Endometrial microvascular endothelial cells (primary cell): ENCODE measurements around the gene ING5. TPM values are rescaled to one million over a fixed set of nuclear protein-coding genes. Genes with fewer than 3 reads are reported as not detected.
"Not testable (repeated sequence)": the region's sequence is repeated elsewhere in the genome, so short reads cannot be mapped to it uniquely, and the experiment has no call there.

Experiments
- in situ Hi-C: cut with HindIII; loops from 2 replicates; pipeline ENCODE4 v1.10.0; 2017; ENCODE audit warnings: low sequenced_read_pairs, low pct_unique_long_range_greater_than_20kb; ENCODE audit errors: inconsistent ontology term
- total RNA-seq: library from RNA; depleted of rRNA; stranded (reverse); fragments of >200 nt; gene quantifications from one replicate; pipeline ENCODE4 v1.2.3, GENCODE V29; 2015; ENCODE audit errors: inconsistent ontology term

ING5 gene
- 12.6 TPM for total RNA-seq

DNA sequence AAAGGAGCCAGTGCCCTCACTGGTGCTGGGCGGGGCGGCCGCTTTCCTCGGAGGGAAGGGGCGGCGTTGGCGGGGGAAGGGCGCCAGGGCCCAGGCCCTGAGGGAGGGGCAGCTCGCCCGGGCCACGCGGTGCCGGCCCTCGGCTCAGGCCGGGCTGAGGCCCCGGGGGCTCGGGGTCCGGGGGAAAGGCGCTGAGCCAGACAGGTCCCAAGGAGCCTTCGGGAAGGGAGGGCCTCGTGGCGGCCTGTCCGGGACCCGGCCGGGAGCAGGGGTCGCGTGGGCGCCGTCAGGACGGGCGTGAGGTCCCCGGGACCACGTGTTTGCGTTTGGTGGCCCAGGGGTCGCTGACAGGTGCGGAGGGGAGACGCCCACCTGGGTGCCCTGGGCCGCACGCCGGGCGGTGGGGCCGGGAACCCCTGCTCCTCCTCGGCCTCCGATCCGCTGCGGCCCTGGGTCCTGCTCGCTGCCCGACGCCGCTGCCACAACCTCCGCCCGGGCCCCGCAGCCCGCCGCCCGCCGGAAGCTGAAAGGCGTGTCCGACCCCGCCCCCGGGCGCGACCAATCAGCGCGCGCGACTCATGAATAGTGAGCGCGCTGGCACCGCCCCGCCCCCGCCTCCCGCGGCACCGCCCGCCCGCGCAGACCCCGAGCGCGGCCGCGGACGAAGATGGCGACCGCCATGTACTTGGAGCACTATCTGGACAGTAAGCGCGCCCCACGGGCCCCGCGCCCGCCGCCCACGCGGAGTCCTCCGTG is at the start of gene ING5:
ING5 (plus strand) TSS at position 641 of the 756 bp plus-strand sequence; CDS start at position 668, 27 bp downstream.
- in situ Hi-C loops = no loop called here

DNA sequence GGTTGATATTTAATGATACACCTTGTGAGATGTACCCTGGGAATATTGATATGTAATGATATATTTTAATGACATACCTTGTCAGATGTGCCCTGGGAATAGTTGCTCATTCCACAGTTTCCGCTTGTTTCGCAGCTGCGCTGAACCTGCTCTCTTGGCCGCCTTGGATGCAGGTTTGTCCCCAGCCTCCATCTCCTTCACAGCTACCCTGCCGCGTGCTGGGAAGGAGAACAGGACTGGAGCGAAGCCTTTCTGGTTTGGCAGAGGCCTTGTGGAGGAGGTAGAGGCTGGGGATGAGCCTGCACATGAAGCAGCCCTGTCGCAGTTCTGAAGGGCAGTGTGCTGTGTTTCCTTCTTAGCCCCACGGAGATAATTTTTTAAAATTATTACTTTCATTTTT is 49.7 kb upstream of the ING5 start:
- in situ Hi-C loops = no loop called here

DNA sequence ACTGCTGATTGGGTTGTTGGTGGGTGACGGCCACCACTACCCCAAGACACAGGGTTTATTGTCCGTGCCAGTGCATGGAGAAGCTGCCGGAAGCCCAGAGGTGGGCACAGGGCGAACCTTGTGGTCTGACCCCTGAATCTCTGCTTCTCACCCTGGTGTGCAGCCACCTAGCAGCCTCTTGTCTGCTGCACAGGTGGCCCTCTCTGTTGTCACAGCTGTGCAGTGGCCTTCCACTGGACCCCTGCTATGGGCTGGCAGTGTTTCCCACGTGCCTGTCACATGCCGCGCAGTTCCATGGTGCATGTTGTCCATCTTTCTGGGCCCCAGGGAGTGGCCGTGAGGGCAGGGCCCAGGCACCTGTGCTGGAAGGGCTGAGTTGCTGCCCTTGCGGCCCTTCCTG is 49.1 kb upstream of the ING5 start:
- in situ Hi-C loops = no loop called here

DNA sequence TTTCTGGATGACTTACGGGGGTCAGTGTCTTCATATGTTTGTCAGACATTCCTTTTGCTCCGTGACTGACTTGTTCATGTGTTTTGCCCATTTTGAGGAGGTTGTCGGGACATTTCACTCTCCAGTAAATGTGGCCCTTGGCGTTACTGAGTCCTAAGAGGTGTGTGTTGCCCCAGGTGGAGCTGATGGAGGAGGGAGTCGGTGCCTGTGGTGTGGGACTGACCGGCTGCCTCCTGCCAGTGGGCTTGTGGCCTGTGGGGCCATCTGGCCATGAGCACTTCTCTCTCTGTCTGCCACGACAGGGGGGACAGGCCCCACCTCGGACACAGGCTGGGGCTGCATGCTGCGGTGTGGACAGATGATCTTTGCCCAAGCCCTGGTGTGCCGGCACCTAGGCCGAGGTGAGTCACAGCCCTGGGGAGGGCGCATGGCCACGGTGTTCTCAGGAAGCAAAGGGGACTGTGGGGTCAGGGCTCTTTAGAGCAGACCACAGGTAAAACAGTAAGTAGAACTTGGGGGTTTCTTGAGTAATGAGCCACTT is 48.6 kb upstream of the ING5 start:
- in situ Hi-C loops = no loop called here

DNA sequence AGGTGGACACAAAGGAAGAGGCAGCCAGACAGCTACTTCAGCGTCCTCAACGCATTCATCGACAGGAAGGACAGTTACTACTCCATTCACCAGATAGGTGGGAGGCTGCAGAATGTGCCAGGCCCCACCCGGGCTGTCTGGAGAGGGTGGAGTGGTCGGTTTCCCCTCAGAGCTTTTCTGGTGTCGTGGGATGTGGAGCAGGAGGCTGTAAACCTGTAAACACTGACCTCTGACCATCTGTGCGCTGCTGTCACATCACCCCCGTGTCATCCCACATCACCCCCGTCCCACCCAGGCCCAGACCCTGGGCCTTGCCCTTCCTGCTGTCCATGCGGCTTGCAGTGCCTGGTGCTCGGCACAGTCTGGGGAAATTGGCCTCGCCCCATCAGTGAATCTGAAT is 47.3 kb upstream of the ING5 start:
- in situ Hi-C loops = no loop called here

DNA sequence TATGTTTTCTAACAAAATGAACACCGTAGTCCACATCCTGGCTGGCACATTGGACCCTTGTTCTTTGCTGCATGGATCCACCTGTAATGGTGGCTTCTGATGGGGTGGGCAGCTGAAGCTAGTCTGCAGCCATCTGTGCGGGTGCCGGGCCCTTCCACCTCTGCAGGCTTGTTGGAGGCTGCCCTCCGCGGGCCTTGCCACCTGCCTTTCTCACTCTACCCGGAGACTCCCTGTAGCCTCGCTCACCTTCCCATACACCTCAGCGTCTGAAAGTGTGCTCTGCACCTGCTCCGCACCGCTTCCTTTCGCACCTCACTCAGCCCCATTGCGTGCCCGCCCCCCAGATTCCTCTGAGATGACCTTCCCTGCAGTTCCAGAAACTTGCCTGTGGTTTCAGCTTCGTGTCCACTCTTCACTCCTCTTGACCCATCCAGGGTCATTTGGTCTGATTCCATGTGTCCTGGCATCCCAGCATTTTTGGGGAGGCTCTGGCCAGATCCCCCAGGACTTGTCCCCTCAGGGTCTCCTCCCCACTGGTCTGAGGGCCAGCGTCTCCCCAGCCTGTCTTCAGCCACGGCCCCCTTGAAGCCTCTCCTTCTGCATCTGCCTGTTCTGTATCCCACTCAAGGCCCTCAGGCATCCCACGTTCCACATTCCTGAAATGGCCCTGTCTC is 46.2 kb upstream of the ING5 start:
- in situ Hi-C loops = no loop called here

DNA sequence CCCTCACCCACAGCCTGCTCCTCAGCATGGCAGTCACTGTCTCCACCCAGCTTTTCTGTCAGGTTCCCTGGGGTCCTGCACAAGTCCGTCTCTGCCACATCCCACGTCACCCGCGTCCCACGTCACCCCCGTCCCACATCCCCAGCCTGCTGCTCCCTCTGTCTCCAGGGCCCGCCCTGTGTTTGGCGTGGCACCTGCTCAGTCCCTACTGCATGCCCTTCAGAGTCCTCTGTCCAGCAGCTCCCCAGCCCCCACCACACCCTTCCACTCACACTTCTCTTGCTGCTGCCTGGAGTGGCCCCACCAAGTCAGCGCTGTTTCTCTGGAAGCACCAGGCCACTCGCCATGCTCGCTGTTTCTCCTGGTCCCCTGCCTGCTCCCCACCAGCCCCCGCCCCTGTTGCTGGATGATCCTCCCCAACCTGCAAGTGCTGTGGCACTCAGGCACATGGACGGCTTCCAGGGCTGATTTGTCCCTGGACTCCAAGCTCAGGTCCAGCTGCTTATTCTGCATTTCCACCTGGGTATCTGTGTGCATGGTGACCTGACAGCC is 45.6 kb upstream of the ING5 start:
- in situ Hi-C loops = no loop called here

DNA sequence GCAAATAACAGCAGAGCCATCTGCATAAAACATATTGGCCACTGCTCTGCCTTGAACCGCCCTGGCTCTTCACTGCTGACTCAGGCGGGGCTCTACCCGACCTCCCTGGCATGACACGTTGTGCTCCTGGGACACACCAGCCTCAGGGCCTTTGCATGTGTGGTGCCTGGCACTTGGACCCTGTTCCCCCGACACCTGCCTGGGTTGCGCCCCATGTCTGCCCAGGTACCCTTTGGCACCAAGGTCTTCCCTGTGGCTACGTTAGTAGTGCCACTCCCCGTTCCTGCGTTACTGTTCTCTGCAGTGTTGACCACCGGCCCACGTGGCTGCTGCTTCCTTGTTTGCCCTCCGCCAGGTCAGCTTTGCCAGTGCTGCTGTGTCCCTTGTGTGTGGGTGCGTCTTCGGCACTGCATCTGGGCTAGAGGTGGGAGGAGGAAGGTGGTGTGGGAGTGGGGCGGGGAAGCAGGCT is 44.0 kb upstream of the ING5 start:
- in situ Hi-C loops = no loop called here

DNA sequence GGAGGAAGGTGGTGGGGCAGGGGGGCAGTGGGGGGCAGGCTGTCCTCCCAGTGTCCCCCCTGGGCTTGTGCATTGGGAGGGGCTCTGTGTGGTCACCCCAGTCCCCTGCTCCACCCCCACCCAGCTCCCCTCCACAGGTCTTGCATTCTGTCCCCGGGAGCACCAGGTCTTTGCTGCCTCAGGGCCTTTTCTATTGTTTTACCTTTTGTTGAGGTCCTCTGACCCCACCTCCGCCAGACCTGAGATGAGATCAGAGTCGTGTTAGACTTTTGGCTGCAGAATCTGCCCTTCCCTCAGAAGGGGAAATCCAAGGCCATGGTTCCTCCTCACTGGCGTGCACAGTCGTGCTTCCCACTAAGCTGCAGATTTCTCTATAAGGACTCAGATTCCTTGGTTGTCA is 43.5 kb upstream of the ING5 start:
- in situ Hi-C loops = no loop called here

DNA sequence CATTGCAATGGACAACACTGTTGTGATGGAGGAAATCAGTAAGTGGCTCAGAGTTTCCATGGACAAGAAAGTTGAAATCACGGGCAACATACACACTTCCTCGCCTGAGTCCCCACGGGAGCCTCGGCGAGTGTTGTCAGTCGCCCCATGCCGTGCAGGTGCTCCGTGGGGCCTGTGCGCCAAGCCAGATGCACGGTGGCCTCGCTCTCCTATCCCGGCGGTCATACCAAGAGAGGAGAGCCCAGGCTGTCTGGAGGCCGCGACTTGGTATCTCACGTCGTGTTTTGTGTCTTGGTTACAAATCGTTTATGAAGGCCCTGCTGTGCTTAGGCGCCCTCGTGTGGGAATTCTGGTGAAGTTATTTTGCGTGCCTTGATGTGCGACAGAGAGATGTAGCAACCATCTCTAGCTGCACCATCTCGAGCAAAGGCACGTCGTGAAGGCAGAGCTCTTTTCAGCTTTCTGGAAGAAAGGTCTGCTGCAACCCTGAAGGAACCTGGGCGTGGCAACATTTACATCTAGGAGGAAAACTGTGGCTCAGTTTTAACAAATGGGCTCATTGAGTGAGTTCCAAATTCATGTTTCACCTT is 42.6 kb upstream of the ING5 start:
- in situ Hi-C loops = no loop called here

DNA sequence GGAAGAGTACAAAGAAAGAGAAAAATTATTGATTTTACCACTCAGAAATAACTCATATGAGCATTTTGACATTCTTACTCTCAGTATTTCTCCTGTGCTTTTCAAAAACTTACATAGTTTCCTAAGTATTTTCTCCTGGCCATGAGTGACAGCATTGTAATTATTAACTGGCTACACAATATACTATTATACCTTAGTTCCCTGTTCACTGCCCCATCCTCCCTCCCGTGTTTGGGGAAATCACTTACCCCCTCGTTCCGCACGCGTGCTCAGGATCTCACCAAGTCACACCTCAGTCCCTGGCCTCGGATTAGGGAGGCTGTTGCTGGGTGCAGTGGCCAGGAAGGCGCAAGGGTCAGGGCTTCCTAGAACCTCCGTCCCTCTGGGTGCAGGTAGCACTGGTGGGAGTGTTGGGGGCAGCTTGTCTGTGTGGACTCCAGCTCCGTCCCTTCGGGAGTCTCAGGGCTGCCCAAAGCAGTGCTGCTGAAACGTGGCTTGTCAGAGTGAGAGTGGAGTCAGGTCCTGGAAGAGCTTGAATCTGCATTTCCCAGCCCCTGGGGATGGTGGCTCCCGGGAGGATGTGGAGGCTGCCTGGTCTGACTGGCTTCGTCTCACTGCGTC is 41.1 kb upstream of the ING5 start:
- in situ Hi-C loops = no loop called here

DNA sequence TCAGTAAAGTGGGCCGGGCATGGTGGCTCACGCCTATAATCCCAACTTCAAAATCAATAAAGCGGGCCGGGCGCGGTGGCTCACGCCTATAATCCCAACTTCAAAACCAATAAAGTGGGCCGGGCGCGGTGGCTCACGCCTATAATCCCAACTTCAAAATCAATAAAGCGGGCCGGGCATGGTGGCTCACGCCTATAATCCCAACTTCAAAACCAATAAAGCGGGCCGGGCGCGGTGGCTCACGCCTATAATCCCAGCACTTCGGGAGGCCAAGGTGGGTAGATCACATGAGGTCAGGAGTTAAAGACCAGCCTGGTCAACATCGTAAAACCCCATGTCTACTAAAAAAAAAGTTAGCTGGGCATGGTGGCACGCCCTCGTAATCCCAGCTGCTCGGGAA is 39.1 kb upstream of the ING5 start:
- in situ Hi-C loops = not testable (repeated sequence)

DNA sequence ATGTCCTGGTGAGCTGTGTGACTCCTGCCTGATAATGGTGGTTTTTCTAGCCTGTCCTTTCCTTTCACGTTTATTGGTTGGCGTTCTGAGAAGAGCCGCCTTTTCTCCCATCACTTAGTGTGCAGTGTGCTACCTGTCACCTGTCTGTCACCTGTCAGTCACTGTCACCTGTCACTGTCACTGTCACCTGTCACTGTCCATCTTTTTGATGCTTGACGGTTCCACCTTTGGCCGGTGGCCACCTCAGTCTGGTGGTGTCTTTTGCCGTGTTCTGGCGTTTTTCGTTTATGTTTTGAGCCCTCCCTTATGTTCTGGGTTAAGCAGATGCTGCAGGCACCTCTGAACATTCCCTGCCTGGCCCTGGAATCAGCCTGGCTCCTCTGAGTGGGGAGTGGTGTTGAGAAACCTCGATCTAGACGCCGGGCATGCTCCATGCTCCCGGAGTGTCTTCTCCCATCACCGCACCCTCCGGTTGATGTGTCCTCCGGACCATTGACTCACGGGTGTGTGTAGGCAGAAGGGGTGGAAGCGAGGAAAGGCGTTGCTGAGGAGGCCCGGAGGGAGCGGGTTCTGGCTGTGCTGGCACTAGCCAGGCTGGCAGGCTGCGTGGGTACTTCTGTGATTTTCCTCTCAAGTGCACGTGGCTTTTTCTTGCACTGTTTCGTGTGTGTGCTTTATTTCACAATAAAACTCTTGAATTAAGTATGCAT is 36.0 kb upstream of the ING5 start:
- in situ Hi-C loops = no loop called here

DNA sequence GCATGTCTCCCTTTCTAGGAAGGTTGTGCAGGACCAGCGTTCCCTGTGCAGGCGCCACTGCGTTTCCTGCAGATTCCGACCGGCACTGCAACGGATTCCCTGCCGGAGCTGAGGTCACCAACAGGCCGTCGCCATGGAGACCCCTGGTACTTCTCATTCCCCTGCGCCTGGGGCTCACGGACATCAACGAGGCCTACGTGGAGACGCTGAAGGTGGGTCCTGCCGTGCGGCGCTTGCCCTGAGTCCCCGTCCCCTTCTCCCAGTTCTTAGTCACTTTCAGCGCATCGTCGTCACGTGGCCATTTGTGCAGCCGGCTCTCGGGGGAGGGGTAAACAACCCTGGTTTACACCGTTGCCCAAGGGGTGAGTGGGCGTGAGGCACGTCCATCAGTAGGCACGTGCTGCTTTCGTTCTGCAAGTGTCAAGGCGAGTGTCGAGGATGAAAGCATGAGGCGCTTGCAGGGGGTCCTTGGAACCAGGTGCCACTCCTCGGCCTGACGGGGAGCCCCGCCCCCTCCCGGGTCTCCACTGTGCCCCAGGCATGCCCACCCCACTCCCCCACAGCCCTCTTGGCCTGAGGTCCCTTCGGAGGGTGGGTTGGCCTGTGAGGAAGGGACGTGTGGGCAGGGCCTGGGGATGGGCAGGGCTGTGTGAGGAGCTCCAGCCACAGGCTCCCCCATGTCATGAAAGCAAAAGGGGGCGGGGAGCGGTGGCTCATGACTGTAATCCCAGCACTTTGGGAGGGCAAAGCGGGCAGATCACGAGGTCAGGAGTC is 35.0 kb upstream of the ING5 start:
- in situ Hi-C loops = no loop called here

DNA sequence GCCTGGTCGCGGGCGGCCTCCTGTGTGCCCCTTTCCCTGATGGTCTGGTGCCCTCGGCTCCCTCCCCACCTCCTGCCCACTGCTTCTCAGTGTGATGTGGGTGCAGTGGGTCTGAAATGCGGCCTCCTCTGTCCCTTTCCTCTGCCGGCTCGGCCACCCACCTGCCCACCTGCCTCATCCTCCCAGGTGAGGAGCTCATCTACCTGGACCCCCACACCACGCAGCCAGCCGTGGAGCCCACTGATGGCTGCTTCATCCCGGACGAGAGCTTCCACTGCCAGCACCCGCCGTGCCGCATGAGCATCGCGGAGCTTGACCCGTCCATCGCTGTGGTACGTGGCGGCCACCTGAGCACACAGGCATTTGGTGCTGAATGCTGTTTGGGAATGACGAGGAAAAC is 33.5 kb upstream of the ING5 start:
- in situ Hi-C loops = no loop called here

DNA sequence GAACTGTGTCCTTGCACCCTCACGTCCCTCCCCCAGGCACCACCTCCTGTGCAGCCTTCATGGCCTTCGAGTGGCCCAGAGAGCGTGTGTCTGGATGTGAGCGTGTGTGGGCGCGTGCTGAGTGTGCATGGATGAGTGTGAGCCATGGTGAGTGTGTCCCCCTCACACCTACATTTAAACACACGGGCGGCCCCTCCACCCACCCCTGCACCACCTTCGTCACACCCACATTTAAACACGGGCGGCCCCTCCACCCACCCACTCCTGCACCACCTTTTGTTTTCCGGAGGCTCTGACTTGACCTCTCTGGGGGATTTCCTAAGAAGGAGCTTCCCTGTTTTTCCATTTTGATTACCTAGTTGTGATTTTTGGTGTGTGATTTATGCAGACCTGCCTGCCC is 33.0 kb upstream of the ING5 start:
- in situ Hi-C loops = no loop called here

DNA sequence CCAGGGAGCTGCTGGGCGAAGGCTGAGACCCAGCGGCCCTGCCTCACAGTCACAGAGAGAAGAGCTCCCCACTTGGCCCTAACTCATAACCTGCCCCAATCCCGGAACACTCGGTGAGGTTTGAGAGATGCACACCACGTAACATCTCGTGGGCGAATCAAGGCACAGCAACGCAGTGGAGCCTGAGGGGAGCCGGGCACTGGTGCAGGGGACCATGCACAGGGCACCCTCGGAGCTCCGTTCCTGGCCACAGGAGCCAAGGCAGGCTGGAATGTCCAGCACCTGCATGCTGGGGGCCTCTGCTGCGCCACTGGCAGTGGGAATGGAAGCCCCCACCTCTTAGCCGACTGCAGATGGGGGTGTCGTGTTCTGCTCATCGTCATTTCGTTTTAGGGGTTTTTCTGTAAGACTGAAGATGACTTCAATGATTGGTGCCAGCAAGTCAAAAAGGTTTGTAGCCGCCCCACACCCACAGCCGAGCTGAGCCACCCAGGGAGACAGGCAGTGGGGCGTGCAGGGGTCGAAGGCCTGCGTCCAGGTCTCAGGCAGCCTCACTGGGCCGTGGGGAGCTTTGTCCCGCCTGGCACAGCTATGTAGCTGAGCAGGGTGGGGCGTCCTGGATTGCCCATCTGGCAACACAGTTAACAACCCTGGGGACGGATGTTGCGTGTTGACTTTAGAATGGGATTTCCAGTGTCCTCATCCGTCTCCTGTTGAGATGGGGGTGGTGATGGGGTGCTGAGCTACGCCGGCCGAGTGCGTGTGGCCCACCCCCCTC is 31.3 kb upstream of the ING5 start:
- in situ Hi-C loops = no loop called here
